DLD1 (cell line): ENCODE measurements around the gene SLMAP.

Source experiments
- in situ Hi-C: cut with HindIII; loops from 2 replicates; pipeline ENCODE4 v1.10.0; 2017; ENCODE audit warnings: low sequenced_read_pairs

Gene SLMAP

GRCh38 chr3:57755741-57756527 lies at the start of gene SLMAP:
Gene SLMAP, plus strand, starts transcription at chr3:57756309. Its CDS starts 1,343 bp downstream, at chr3:57757652.
- in situ Hi-C loops = no loop called here

GRCh38 chr3:57706462-57706861 lies 49.6 kb upstream of the SLMAP start:
- in situ Hi-C loops = no loop called here

GRCh38 chr3:57709031-57709430 lies 47.1 kb upstream of the SLMAP start:
- in situ Hi-C loops = no loop called here

GRCh38 chr3:57709559-57709958 lies 46.5 kb upstream of the SLMAP start:
- in situ Hi-C loops = no loop called here

- in situ Hi-C loops = no loop called here
Measured at GRCh38 chr3:57715686-57716085, 40.4 kb upstream of the SLMAP start.

- in situ Hi-C loops = no loop called here
Measured at GRCh38 chr3:57717205-57717868, 38.8 kb upstream of the SLMAP start.

GRCh38 chr3:57718118-57718517 lies 38.0 kb upstream of the SLMAP start:
- in situ Hi-C loops = no loop called here

GRCh38 chr3:57726397-57726796 lies 29.7 kb upstream of the SLMAP start:
- in situ Hi-C loops = no loop called here

GRCh38 chr3:57727106-57727505 lies 29.0 kb upstream of the SLMAP start:
- in situ Hi-C loops = no loop called here

GRCh38 chr3:57729334-57730045 lies 26.6 kb upstream of the SLMAP start:
- in situ Hi-C loops = no loop called here

GRCh38 chr3:57730682-57731081 lies 25.4 kb upstream of the SLMAP start:
- in situ Hi-C loops = no loop called here

GRCh38 chr3:57731311-57731710 lies 24.8 kb upstream of the SLMAP start:
- in situ Hi-C loops = no loop called here

- in situ Hi-C loops = no loop called here
Measured at GRCh38 chr3:57733790-57734189, 22.3 kb upstream of the SLMAP start.

GRCh38 chr3:57735405-57735804 lies 20.7 kb upstream of the SLMAP start:
- in situ Hi-C loops = no loop called here

- in situ Hi-C loops = no loop called here
Measured at GRCh38 chr3:57737840-57738239, 18.3 kb upstream of the SLMAP start.

GRCh38 chr3:57738391-57738790 lies 17.7 kb upstream of the SLMAP start:
- in situ Hi-C loops = no loop called here

- in situ Hi-C loops = no loop called here
Measured at GRCh38 chr3:57740027-57740426, 16.1 kb upstream of the SLMAP start.

- in situ Hi-C loops = no loop called here
Measured at GRCh38 chr3:57743496-57743895, 12.6 kb upstream of the SLMAP start.

GRCh38 chr3:57745101-57745500 lies 11.0 kb upstream of the SLMAP start:
- in situ Hi-C loops = no loop called here

- in situ Hi-C loops = no loop called here
Measured at GRCh38 chr3:57746156-57747010, 9.7 kb upstream of the SLMAP start.

GRCh38 chr3:57749542-57749941 lies 6.6 kb upstream of the SLMAP start:
- in situ Hi-C loops = no loop called here
